H1 (cell line): ENCODE results near the gene RXFP1. TPM values are rescaled to one million over a fixed set of nuclear protein-coding genes. Genes with fewer than 3 reads are reported as not detected.

Experiments
- CTCF ChIA-PET: fragments of 300-600 bp; sonication (Branson Sonifier 250); formaldehyde crosslinking; loops from one replicate; lab custom pipeline; 2021; ENCODE audit not compliant: partially characterized antibody; lab: Charles Lee
- POLR2A ChIA-PET: fragments of 300-600 bp; sonication (Branson Sonifier 250); formaldehyde crosslinking; loops from one replicate; lab custom pipeline; 2021; ENCODE audit warnings: inconsistent platforms; ENCODE audit not compliant: partially characterized antibody; lab: Charles Lee
- DNase-seq, 2 experiments: peaks; one replicate each; pipeline versions ENCODE4 v3.0.0 to v3.0.0-alpha.2; 2010 to 2022; ENCODE audit warnings: low spot score in 2 of 2, low read depth in 1 of 2, mixed read lengths in 1 of 2
- FAIRE-seq: peaks from 2 replicates; lab custom pipeline; 2011; peaks lifted over from hg19 to GRCh38; lab: Jason Lieb, UNC
- H2AFZ ChIP-seq: 2 replicates; pipeline ENCODE4 v1.8.1; 2012; ENCODE audit warnings: low read length, inconsistent platforms
- H2AK5ac ChIP-seq: 2 replicates; pipeline ENCODE4 v1.6.1; 2013; ENCODE audit warnings: low read depth, low read length
- H2BK120ac ChIP-seq: replicated peaks from 2 replicates; pipeline ENCODE3; 2013; ENCODE audit warnings: low read depth, low read length, inconsistent platforms
- H2BK12ac ChIP-seq: 2 replicates; pipeline ENCODE4 v1.6.1; 2013; ENCODE audit warnings: low read depth, low read length
- H2BK15ac ChIP-seq: 2 replicates; pipeline ENCODE4 v1.6.1; 2013; ENCODE audit warnings: low read length
- H2BK20ac ChIP-seq: 2 replicates; pipeline ENCODE4 v1.6.1; 2013; ENCODE audit warnings: low read length
- H2BK5ac ChIP-seq: 2 replicates; pipeline ENCODE4 v1.6.1; 2013; ENCODE audit warnings: low read depth, low read length
- H3K14ac ChIP-seq: 2 replicates; pipeline ENCODE4 v1.6.1; 2013; ENCODE audit warnings: inconsistent platforms; ENCODE audit not compliant: insufficient read length
- H3K18ac ChIP-seq: 2 replicates; pipeline ENCODE4 v1.6.1; 2013; ENCODE audit warnings: low read length; ENCODE audit errors: extremely low read depth
- H3K23ac ChIP-seq: 2 replicates; pipeline ENCODE4 v1.6.1; 2013; ENCODE audit warnings: inconsistent platforms; ENCODE audit not compliant: insufficient read length
- H3K23me2 ChIP-seq: 2 replicates; pipeline ENCODE4 v1.6.1; 2013; ENCODE audit warnings: low read depth, low read length
- H3K27ac ChIP-seq: 2 replicates; pipeline ENCODE4 v1.6.1; 2011; ENCODE audit warnings: low read depth, low read length, inconsistent platforms
- H3K27me3 ChIP-seq, 4 experiments: replicated peaks in 1 of 4; 1 replicate in 1 of 4; 2 replicates in 3 of 4; pipeline versions ENCODE4 v1.6.1 to v1.8.1; 2011 to 2013; ENCODE audit warnings: low read length in 3 of 4, mild to moderate bottlenecking in 3 of 4, inconsistent platforms in 2 of 4, mixed read lengths in 2 of 4, moderate library complexity in 1 of 4; ENCODE audit not compliant: control insufficient read depth in 3 of 4, insufficient read depth in 3 of 4; ENCODE audit errors: extremely low read depth in 1 of 4
- H3K36me3 ChIP-seq, 4 experiments: 2 replicates each; pipeline versions ENCODE4 v1.6.1 to v1.8.1; 2011 to 2013; ENCODE audit warnings: mild to moderate bottlenecking in 4 of 4, low read length in 3 of 4, moderate library complexity in 2 of 4, control low read depth in 1 of 4, inconsistent platforms in 1 of 4; ENCODE audit not compliant: insufficient read depth in 4 of 4, control insufficient read depth in 2 of 4
- H3K4ac ChIP-seq: replicated peaks from 2 replicates; pipeline ENCODE3; 2013; ENCODE audit warnings: low read length, low read depth, mixed read lengths, inconsistent platforms; ENCODE audit not compliant: insufficient read length
- H3K4me1 ChIP-seq, 4 experiments: replicated peaks in 1 of 4; 1 replicate in 1 of 4; 2 replicates in 3 of 4; pipeline versions ENCODE4 v1.6.1 to v1.8.1; 2011 to 2013; ENCODE audit warnings: low read length in 3 of 4, inconsistent platforms in 2 of 4, mixed read lengths in 1 of 4; ENCODE audit not compliant: insufficient read depth in 4 of 4, control insufficient read depth in 3 of 4
- H3K4me2 ChIP-seq, 2 experiments: 2 replicates each; pipeline versions ENCODE4 v1.6.1 to v1.8.1; 2011 to 2013; ENCODE audit warnings: low read depth in 2 of 2, low read length in 2 of 2, control low read depth in 1 of 2, inconsistent platforms in 1 of 2, mild to moderate bottlenecking in 1 of 2; ENCODE audit not compliant: insufficient read depth in 1 of 2
- H3K4me3 ChIP-seq, 4 experiments: fragments of 200-600, 300-600 bp in 1 of 4; sonication (generic), shearing (Covaris generic), sonication (Bioruptor Twin) in 1 of 4; 2 replicates each; pipeline versions ENCODE4 v1.5.1 to v1.8.1; 2011 to 2016; ENCODE audit warnings: low read length in 4 of 4, low read depth in 3 of 4, control low read depth in 2 of 4, inconsistent platforms in 2 of 4, mild to moderate bottlenecking in 2 of 4, mixed read lengths in 1 of 4, moderate library complexity in 1 of 4; ENCODE audit not compliant: insufficient read depth in 2 of 4; ENCODE audit errors: extremely low read depth in 1 of 4
- H3K56ac ChIP-seq: replicated peaks from 2 replicates; pipeline ENCODE3; 2013; ENCODE audit warnings: low read depth, mild to moderate bottlenecking, mixed read lengths, low read length, inconsistent platforms; ENCODE audit not compliant: insufficient read length
- H3K79me1 ChIP-seq: 2 replicates; pipeline ENCODE4 v1.6.1; 2013; ENCODE audit warnings: low read depth, low read length, control low read depth
- H3K79me2 ChIP-seq, 2 experiments: 2 replicates each; pipeline versions ENCODE4 v1.6.1 to v1.8.1; 2012 to 2013; ENCODE audit warnings: low read length in 2 of 2, mild to moderate bottlenecking in 2 of 2, inconsistent platforms in 1 of 2; ENCODE audit not compliant: insufficient read depth in 2 of 2, control insufficient read depth in 1 of 2
- H3K9ac ChIP-seq, 4 experiments: replicated peaks in 1 of 4; 1 replicate in 1 of 4; 2 replicates in 3 of 4; pipeline versions ENCODE4 v1.6.1 to v1.8.1; 2011 to 2013; ENCODE audit warnings: low read depth in 3 of 4, low read length in 3 of 4, control low read depth in 2 of 4, mild to moderate bottlenecking in 2 of 4, moderate library complexity in 2 of 4, inconsistent platforms in 1 of 4; ENCODE audit errors: extremely low read depth in 1 of 4
- H3K9me3 ChIP-seq, 2 experiments: 2 replicates each; pipeline versions ENCODE4 v1.6.1 to v1.8.1; 2012 to 2013; ENCODE audit warnings: mild to moderate bottlenecking in 2 of 2, moderate library complexity in 2 of 2, control low read depth in 1 of 2, inconsistent platforms in 1 of 2, low read depth in 1 of 2, low read length in 1 of 2, mixed read lengths in 1 of 2; ENCODE audit not compliant: insufficient read depth in 2 of 2
- H4K20me1 ChIP-seq, 2 experiments: replicated peaks in 1 of 2; 2 replicates each; pipeline versions ENCODE3 to v1.8.1; 2011 to 2013; ENCODE audit warnings: inconsistent platforms in 2 of 2, low read length in 2 of 2, mild to moderate bottlenecking in 1 of 2; ENCODE audit not compliant: insufficient read depth in 2 of 2, control insufficient read depth in 1 of 2
- H4K5ac ChIP-seq: 2 replicates; pipeline ENCODE4 v1.6.1; 2013; ENCODE audit warnings: low read length, low read depth, mixed read lengths, inconsistent platforms; ENCODE audit not compliant: insufficient read length
- H4K8ac ChIP-seq: 2 replicates; pipeline ENCODE4 v1.8.0; 2013; ENCODE audit warnings: mild to moderate bottlenecking, moderate library complexity, low read length, inconsistent platforms; ENCODE audit not compliant: insufficient read depth; ENCODE audit errors: extremely low read depth
- H4K91ac ChIP-seq: replicated peaks from 2 replicates; pipeline ENCODE3; 2013; ENCODE audit warnings: low read length, mixed read lengths, inconsistent platforms; ENCODE audit not compliant: insufficient read length
- BACH1 ChIP-seq: IDR thresholded peaks from 2 replicates; pipeline ENCODE4 v1.6.1; 2012; ENCODE audit warnings: low read length, improper control_type of control experiment
- BRCA1 ChIP-seq: IDR thresholded peaks from 2 replicates; pipeline ENCODE4 v1.6.1; 2012; ENCODE audit warnings: low read depth, low read length, improper control_type of control experiment
- CREB1 ChIP-seq: IDR thresholded peaks from 2 replicates; pipeline ENCODE4 v1.6.1; 2012; ENCODE audit warnings: inconsistent platforms
- EGR1 ChIP-seq: IDR thresholded peaks from 2 replicates; pipeline ENCODE4 v1.6.1; 2011; ENCODE audit warnings: low read depth, low read length, borderline replicate concordance
- FOSL1 ChIP-seq: IDR thresholded peaks from 2 replicates; pipeline ENCODE4 v1.6.1; 2011; ENCODE audit warnings: mild to moderate bottlenecking, low read depth, low read length, moderate library complexity; ENCODE audit not compliant: insufficient read depth
- HDAC2 ChIP-seq, 2 experiments: fragments of 300-600 bp in 1 of 2; sonication (generic) in 1 of 2; IDR thresholded peaks; 2 replicates each; pipeline ENCODE4 v1.6.1; 2011 to 2012; ENCODE audit warnings: low read depth in 2 of 2, low read length in 2 of 2, mild to moderate bottlenecking in 2 of 2, moderate library complexity in 2 of 2, borderline replicate concordance in 1 of 2, inconsistent platforms in 1 of 2
- JUND ChIP-seq: IDR thresholded peaks from 2 replicates; pipeline ENCODE4 v1.6.1; 2011; ENCODE audit warnings: mild to moderate bottlenecking, improper control_type of control experiment, low read length
- SAP30 ChIP-seq: fragments of 300-600 bp; sonication (generic); IDR thresholded peaks from 2 replicates; pipeline ENCODE4 v1.7.1; 2012; ENCODE audit warnings: low read length, moderate library complexity, mild to moderate bottlenecking, inconsistent platforms; ENCODE audit not compliant: insufficient read depth, insufficient replicate concordance
- SIN3A ChIP-seq, 2 experiments: IDR thresholded peaks in 1 of 2; conservative IDR thresholded peaks in 1 of 2; 2 replicates each; pipeline ENCODE4 v1.6.1; 2011 to 2012; ENCODE audit warnings: low read length in 2 of 2, improper control_type of control experiment in 1 of 2, low read depth in 1 of 2, mild to moderate bottlenecking in 1 of 2
- SIX5 ChIP-seq: IDR thresholded peaks from 2 replicates; pipeline ENCODE4 v1.6.1; 2011; ENCODE audit warnings: mild to moderate bottlenecking, low read depth, low read length
- SP4 ChIP-seq: IDR thresholded peaks from 2 replicates; pipeline ENCODE4 v1.6.1; 2012; ENCODE audit warnings: low read length, inconsistent platforms
- ZNF274 ChIP-seq: IDR thresholded peaks from 2 replicates; pipeline ENCODE4 v1.7.0; 2012; ENCODE audit warnings: low read length, borderline replicate concordance; ENCODE audit errors: extremely low read depth
- WGBS, 2 experiments: shearing (Covaris generic) in 1 of 2; methylation state at CpG; one replicate each; pipeline versions ENCODE4 v1.1.6 to v1.1.7; 2013 to 2015; ENCODE audit warnings: low lambda C conversion rate in 2 of 2, mixed read lengths in 2 of 2, inconsistent platforms in 1 of 2, low coverage in 1 of 2, missing lambda C conversion rate in 1 of 2; ENCODE audit not compliant: insufficient replicate concordance in 2 of 2, insufficient coverage in 1 of 2, insufficient read length in 1 of 2; ENCODE audit errors: extremely low coverage in 1 of 2, missing lambda C conversion rate in 1 of 2; 5-methylcytosine and 5-hydroxymethylcytosine counted together
- polyA plus RNA-seq, 7 experiments: library from polyadenylated mRNA; depleted of rRNA in 3 of 7; stranded (reverse) in 5 of 7; unstranded in 2 of 7; fragments of >200 nt in 5 of 7; fragments of 200-250 nt in 2 of 7; gene quantifications; 1 replicate in 5 of 7; 2 replicates in 1 of 7; 4 replicates in 1 of 7; pipeline versions ENCODE4 v1.2.1 to v1.2.3, GENCODE V29; 2011 to 2013; ENCODE audit warnings: missing spikeins in 2 of 7, mixed read lengths in 2 of 7
- total RNA-seq: library from RNA; stranded (reverse); fragmentation: NEBNext Ultra II Directional; extraction: Animal tissue kit (Norgen Biotek cat#: 25700); gene quantifications from 2 replicates; pipeline ENCODE4 v1.2.1, GENCODE V29; 2021
- TF ChIP-seq, protein P1 (sequence below): IDR thresholded peaks from 2 replicates; pipeline ENCODE4 v1.6.1; 2012; ENCODE audit warnings: low read length, inconsistent platforms

Gene RXFP1
- total and polyA plus RNA-seq, 2 of the 8 experiments (the other 6 are each of a cell fraction or from before 2014, with no cell fraction given): 0.14 to 0.56 TPM

GRCh38 chr4:158599150-158599549, 77.5 kb downstream of the RXFP1 start:
- Histone ChIP-seq H2AFZ (no peak overlapping the region), H2AK5ac (no peak overlapping the region), H3K9ac (no peak overlapping the region), H3K79me2 (no peaks in the 10 kb centered on the region), H2BK120ac (no peak overlapping the region), H3K36me3 (no peaks in the 10 kb centered on the region), H3K14ac (no peak overlapping the region), H3K23me2 (no peaks in the 10 kb centered on the region), H3K79me1 (no peaks in the 10 kb centered on the region), H4K8ac (no peak overlapping the region), H3K18ac (no peak overlapping the region), H2BK12ac (no peak overlapping the region), H3K4me1 (no peaks in the 10 kb centered on the region), H4K91ac (no peak overlapping the region), H3K4ac (no peak overlapping the region), H3K4me3 (no peak overlapping the region), H3K4me2 (no peak overlapping the region), H2BK5ac (no peak overlapping the region), H4K20me1 (no peaks in the 10 kb centered on the region), H2BK20ac (no peak overlapping the region), H3K9me3 (no peaks in the 10 kb centered on the region), H3K56ac (no peak overlapping the region), H3K27ac (no peak overlapping the region), H4K5ac (no peak overlapping the region), H2BK15ac (no peak overlapping the region), H3K23ac (no peak overlapping the region), H3K27me3 (no peaks in the 10 kb centered on the region)
- ChIA-PET POLR2A (no interaction called here), CTCF (interaction anchor here (0.7 to 1.2 kb wide), 3 partner anchors 9 to 344 kb away, joined by 3 to 4 read pairs (median 4); no protein-coding TSS in a partner anchor)
- WGBS, 2 experiments: 79% methylated on average over 4 of the region's 4 CpGs; no CpG with 5 or more reads in 1 of the 2 experiments
- no peak for DNase-seq
- no peak for FAIRE-seq
- TF ChIP-seq HDAC2 (IDR thresholded peaks at IDR 0.05; ENCODE audit: borderline replicate concordance in 1 of 2, low read depth in 2 of 2, low read length in 2 of 2) (no peak), CREB1 (no peak), EGR1 (no peak), BRCA1 (no peak), FOSL1 (no peak), ZNF274 (no peak), SIN3A (conservative IDR thresholded peaks at IDR 0.05 in 1 of 2, IDR thresholded peaks at IDR 0.05 in 1 of 2; ENCODE audit: low read depth in 1 of 2, low read length in 2 of 2) (no peak), SIX5 (no peak), JUND (no peak), BACH1 (no peak), SAP30 (no peak), SP4 (no peak)
- TF ChIP-seq, protein P1, sequence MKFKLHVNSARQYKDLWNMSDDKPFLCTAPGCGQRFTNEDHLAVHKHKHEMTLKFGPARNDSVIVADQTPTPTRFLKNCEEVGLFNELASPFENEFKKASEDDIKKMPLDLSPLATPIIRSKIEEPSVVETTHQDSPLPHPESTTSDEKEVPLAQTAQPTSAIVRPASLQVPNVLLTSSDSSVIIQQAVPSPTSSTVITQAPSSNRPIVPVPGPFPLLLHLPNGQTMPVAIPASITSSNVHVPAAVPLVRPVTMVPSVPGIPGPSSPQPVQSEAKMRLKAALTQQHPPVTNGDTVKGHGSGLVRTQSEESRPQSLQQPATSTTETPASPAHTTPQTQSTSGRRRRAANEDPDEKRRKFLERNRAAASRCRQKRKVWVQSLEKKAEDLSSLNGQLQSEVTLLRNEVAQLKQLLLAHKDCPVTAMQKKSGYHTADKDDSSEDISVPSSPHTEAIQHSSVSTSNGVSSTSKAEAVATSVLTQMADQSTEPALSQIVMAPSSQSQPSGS: no peak
